Keratinocyte (primary cell): ENCODE data around the gene CFAP45. TPM values are rescaled to one million over a fixed set of nuclear protein-coding genes. Genes with fewer than 3 reads are reported as not detected.

Experiments used
- DNase-seq: peaks from one replicate; pipeline ENCODE4 v3.0.0-alpha.2; 2011; ENCODE audit warnings: low read depth, missing footprints, low spot score
- FAIRE-seq: peaks from 2 replicates; lab custom pipeline; 2011; peaks lifted over from hg19 to GRCh38; lab: Jason Lieb, UNC
- H2AFZ ChIP-seq: 2 replicates; pipeline ENCODE4 v1.6.0; 2012; ENCODE audit warnings: low read length, control low read depth, inconsistent platforms; ENCODE audit not compliant: control insufficient read depth
- H3K27ac ChIP-seq: 2 replicates; pipeline ENCODE4 v1.5.1; 2011; ENCODE audit warnings: low read length; ENCODE audit not compliant: control insufficient read depth, insufficient read depth
- H3K27me3 ChIP-seq: 3 replicates; pipeline ENCODE4 v1.6.0; 2011; ENCODE audit warnings: low read length; ENCODE audit not compliant: control insufficient read depth, insufficient read depth; ENCODE audit errors: extremely low read depth
- H3K36me3 ChIP-seq, 2 experiments: 2 replicates in 1 of 2; 3 replicates in 1 of 2; pipeline ENCODE4 v1.5.1; 2011; ENCODE audit warnings: low read length in 2 of 2, mild to moderate bottlenecking in 1 of 2; ENCODE audit not compliant: control insufficient read depth in 2 of 2, insufficient read depth in 2 of 2; ENCODE audit errors: extremely low read depth in 1 of 2
- H3K4me1 ChIP-seq: 3 replicates; pipeline ENCODE4 v1.5.1; 2011; ENCODE audit warnings: low read length; ENCODE audit not compliant: control insufficient read depth, insufficient read depth; ENCODE audit errors: extremely low read depth
- H3K4me2 ChIP-seq: 3 replicates; pipeline ENCODE4 v1.6.0; 2011; ENCODE audit warnings: low read depth, low read length; ENCODE audit not compliant: control insufficient read depth, insufficient read depth; ENCODE audit errors: extremely low read depth
- H3K4me3 ChIP-seq, 3 experiments: fragments of 200-600 bp in 1 of 3; sonication (generic) in 1 of 3; 2 replicates in 2 of 3; 3 replicates in 1 of 3; pipeline ENCODE4 v1.5.1; 2011 to 2016; ENCODE audit warnings: low read length in 3 of 3, mild to moderate bottlenecking in 3 of 3, control low read depth in 2 of 3, inconsistent platforms in 1 of 3, low read depth in 1 of 3, mixed read lengths in 1 of 3, mixed run types in 1 of 3, moderate library complexity in 1 of 3; ENCODE audit not compliant: control insufficient read depth in 2 of 3, insufficient read depth in 2 of 3; ENCODE audit errors: extremely low read depth in 1 of 3
- H3K79me2 ChIP-seq: 2 replicates; pipeline ENCODE4 v1.6.0; 2012; ENCODE audit warnings: low read length; ENCODE audit not compliant: control insufficient read depth, insufficient read depth
- H3K9ac ChIP-seq: 3 replicates; pipeline ENCODE4 v1.6.0; 2011; ENCODE audit warnings: low read length; ENCODE audit not compliant: control insufficient read depth, insufficient read depth; ENCODE audit errors: extremely low read depth
- H3K9me1 ChIP-seq: 3 replicates; pipeline ENCODE4 v1.6.0; 2011; ENCODE audit warnings: low read length; ENCODE audit not compliant: control insufficient read depth, insufficient read depth; ENCODE audit errors: extremely low read depth
- H3K9me3 ChIP-seq: 2 replicates; pipeline ENCODE4 v1.5.1; 2012; ENCODE audit warnings: low read depth, low read length; ENCODE audit not compliant: control insufficient read depth
- H4K20me1 ChIP-seq: 3 replicates; pipeline ENCODE4 v1.6.0; 2011; ENCODE audit warnings: low read length; ENCODE audit not compliant: control insufficient read depth, insufficient read depth; ENCODE audit errors: extremely low read depth
- CTCF ChIP-seq, 3 experiments: IDR thresholded peaks in 1 of 3; conservative IDR thresholded peaks in 1 of 3; optimal IDR thresholded peaks in 1 of 3; 2 replicates in 2 of 3; 3 replicates in 1 of 3; pipeline versions ENCODE3 to v1.5.1; 2011; ENCODE audit warnings: low read length in 3 of 3, mild to moderate bottlenecking in 3 of 3, moderate library complexity in 2 of 3, control low read depth in 1 of 3, inconsistent platforms in 1 of 3; ENCODE audit not compliant: insufficient read depth in 2 of 3; ENCODE audit errors: extremely low read depth in 1 of 3
- EZH2 ChIP-seq: IDR thresholded peaks from one replicate; pipeline ENCODE4 v1.6.1; 2012; ENCODE audit warnings: inconsistent platforms, mild to moderate bottlenecking, low read length, moderate library complexity
- dilution Hi-C: fragments of 300-500 bp; cut with MboI; formaldehyde crosslinking; loops from one replicate; pipeline ENCODE4 v1.7.0; 2020; ENCODE audit warnings: low sequenced_read_pairs; ENCODE audit not compliant: extremely low pct_ligation_motif_present
- polyA plus RNA-seq, 5 experiments: library from polyadenylated mRNA; depleted of rRNA in 3 of 5; stranded (reverse) in 3 of 5; stranded (forward) in 1 of 5; unstranded in 1 of 5; fragments of >200 nt; gene quantifications; 1 replicate in 1 of 5; 2 replicates in 3 of 5; 3 replicates in 1 of 5; pipeline versions ENCODE4 v1.2.1 to v1.2.3, GENCODE V29; 2011 to 2012; ENCODE audit warnings: missing spikeins in 2 of 5, low read depth in 1 of 5, low replicate concordance in 1 of 5

The CFAP45 gene
- polyA plus RNA-seq, 1 donor (not counting 4 experiments of a cell fraction or from before 2014, with no cell fraction given), result 2.3 TPM

DNA sequence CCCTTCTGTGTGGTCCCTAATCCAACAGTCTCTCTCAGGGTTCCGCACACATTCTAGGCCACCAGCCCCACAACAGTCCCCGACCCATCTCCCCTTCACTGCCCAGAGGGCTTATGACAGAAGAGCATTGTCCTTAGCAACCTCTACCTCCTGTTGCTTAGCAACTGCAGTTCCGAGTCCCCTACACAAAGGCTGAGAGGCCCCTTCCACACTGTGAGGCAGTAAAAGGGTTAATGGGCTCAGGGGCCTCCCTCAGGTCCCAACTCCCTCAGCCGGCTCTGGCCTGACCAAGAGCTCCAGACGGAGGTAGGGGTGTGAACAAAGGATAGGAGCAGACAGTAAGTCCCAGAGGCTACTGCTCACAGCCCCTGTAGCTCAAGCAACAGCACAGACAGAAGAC lies 41.2 kb upstream of the CFAP45 start:
- Histone ChIP-seq H3K4me1 (peaks cover 74% of the 10 kb centered on the region), H3K9me1 (no peaks in the 10 kb centered on the region), H3K4me2 (no peak overlapping the region), H4K20me1 (no peaks in the 10 kb centered on the region), H3K27ac (no peak overlapping the region), H3K9ac (no peak overlapping the region), H3K79me2 (no peaks in the 10 kb centered on the region), H3K27me3 (no peaks in the 10 kb centered on the region), H2AFZ (no peak overlapping the region), H3K36me3 (no peaks in the 10 kb centered on the region), H3K4me3 (no peak overlapping the region), H3K9me3 (no peaks in the 10 kb centered on the region)
- DNase-seq (no peak), FAIRE-seq (no peak)
- TF ChIP-seq CTCF (optimal IDR thresholded peaks at IDR 0.05 in 1 of 3, IDR thresholded peaks at IDR 0.05 in 1 of 3, conservative IDR thresholded peaks at IDR 0.05 in 1 of 3; ENCODE audit: extremely low read depth in 1 of 3, insufficient read depth in 2 of 3, low read length in 3 of 3) (no peak), EZH2 (no peak)
- dilution Hi-C loops, result no loop called here

DNA sequence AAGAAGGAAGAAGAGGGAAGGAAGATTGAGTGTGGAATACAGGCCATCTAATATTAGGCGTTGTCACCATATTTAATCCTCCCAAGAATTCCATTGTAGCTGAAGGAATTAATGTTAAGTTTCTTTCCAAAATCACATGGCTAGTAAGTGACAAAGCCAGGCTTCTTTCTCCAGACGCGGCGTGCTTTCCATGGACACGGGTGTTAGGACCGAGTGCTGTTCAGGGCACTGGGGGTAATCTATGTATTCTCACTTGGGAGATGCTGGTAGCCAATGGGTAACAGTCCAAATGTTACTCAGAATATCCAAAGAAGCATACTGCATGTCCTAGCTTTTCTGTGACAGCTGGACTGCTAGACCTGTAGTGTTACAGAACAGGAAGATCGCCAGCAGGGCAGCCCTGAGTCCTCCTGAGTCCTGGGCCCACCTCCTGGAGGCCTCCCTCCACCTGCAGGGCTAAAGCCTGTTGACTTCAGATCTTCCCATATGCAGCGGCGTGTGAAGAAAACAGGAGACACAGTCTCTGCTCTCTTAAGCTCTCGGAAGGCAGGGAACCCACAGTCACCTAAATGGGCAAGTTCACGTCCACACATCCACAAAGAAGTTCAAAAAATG lies 40.1 kb upstream of the CFAP45 start:
- peaks cover 72% of the 10 kb centered on the region for H3K4me1 ChIP-seq

More for the DNA sequence above, 40.1 kb upstream of the CFAP45 start:
- Histone ChIP-seq H3K79me2 (no peaks in the 10 kb centered on the region), H3K27me3 (no peaks in the 10 kb centered on the region), H4K20me1 (no peaks in the 10 kb centered on the region), H3K9me3 (no peaks in the 10 kb centered on the region), H2AFZ (no peak overlapping the region), H3K36me3 (peaks cover 0 to 3% of the 10 kb centered on the region in 2 experiments), H3K9ac (no peak overlapping the region), H3K4me2 (no peak overlapping the region), H3K27ac (no peak overlapping the region), H3K4me3 (no peak overlapping the region), H3K9me1 (no peaks in the 10 kb centered on the region)
- TF ChIP-seq EZH2 (no peak), CTCF (optimal IDR thresholded peaks at IDR 0.05 in 1 of 3, IDR thresholded peaks at IDR 0.05 in 1 of 3, conservative IDR thresholded peaks at IDR 0.05 in 1 of 3; ENCODE audit: extremely low read depth in 1 of 3, insufficient read depth in 2 of 3, low read length in 3 of 3) (no peak)
- DNase-seq, result no peak
- dilution Hi-C loops, result no loop called here
- FAIRE-seq, result no peak
